Measurements from ENCODE around the gene KIAA1549.

- TF ChIP-seq POLR2A (IDR thresholded peaks at IDR 0.05), result no peak
- TF ChIP-seq, protein P1, sequence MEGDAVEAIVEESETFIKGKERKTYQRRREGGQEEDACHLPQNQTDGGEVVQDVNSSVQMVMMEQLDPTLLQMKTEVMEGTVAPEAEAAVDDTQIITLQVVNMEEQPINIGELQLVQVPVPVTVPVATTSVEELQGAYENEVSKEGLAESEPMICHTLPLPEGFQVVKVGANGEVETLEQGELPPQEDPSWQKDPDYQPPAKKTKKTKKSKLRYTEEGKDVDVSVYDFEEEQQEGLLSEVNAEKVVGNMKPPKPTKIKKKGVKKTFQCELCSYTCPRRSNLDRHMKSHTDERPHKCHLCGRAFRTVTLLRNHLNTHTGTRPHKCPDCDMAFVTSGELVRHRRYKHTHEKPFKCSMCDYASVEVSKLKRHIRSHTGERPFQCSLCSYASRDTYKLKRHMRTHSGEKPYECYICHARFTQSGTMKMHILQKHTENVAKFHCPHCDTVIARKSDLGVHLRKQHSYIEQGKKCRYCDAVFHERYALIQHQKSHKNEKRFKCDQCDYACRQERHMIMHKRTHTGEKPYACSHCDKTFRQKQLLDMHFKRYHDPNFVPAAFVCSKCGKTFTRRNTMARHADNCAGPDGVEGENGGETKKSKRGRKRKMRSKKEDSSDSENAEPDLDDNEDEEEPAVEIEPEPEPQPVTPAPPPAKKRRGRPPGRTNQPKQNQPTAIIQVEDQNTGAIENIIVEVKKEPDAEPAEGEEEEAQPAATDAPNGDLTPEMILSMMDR (IDR thresholded peaks at IDR 0.05), result no peak
These were observed 30.2 kb upstream of the KIAA1549 start for GRCh38 chr7:139011373-139011772.

Measured in testis (tissue), 2 donors.